Amniotic stem cell (primary cell): ENCODE data around the gene ANOS1.
"Not testable (repeated sequence)": the region's sequence is repeated elsewhere in the genome, so short reads cannot be mapped to it uniquely, and the experiment has no call there.

Experiments used
- DNase-seq: peaks from one replicate; lab custom pipeline; 2025; lab: John Stamatoyannopoulos, UW

ANOS1 gene

GRCh38 chrX:8731559-8732395 is at the start of gene ANOS1:
TSS of gene ANOS1 (minus strand) at chrX:8732137. CDS start at chrX:8732036, 101 bp downstream.
- DNase-seq: no peak

DNA sequence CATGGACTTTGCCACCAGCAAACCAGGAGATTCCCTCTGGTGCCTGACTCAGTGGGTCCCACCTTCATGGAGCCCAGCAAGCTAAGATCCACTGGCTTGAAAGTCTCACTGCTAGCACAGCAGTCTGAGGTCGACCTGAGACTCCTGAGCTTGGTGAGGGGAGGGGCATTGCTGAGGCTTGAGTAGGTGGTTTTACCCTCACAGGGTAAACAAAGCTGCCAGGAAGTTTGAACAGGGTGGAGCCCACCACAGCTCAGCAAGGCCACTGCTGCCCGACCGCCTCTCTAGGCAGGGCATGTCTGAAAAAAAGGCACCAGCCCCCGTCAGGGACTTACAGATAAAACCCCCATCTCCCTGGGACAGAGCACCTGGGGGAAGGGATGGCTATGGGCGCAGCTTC is 41.2 kb upstream of the ANOS1 start:
- DNase-seq: no peak

DNA sequence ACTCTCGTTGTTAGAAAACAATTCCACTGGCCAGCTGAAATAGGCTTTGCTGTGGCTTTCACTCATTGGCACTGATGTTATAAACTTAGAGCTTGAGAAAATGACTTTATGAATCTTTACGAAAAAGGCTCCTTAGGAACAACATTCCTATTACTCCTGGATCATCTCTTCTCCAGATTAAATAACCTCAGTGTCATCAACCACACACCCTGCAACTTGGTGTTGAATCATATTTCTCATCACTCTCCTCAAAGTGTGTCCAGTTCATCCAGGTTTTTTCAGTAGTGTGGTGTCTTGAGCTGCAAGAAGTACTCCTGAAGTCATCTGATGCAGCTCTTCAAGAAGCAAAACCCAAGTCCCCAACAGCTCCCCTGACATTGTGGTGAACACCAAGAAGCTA is 28.1 kb upstream of the ANOS1 start:
- no peak for DNase-seq

DNA sequence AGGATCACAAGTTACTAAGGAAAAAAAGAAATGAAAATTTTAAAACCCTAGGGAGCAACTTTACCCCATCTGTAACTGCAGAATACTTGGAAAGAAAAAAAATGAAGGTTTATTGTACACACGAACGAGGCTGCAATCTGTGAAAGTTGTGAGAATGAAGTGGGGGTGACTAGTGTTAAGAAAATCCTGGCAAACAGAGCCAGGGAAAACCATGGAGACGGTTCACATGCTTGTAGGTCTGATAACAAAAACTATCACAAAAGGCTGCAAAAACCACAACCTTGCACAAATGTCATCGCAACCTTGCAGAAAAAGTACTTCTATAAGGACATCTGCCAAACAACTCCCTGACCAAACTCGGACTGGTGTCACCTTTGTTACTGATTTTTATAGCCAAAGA is 26.8 kb upstream of the ANOS1 start:
- not testable (repeated sequence) for DNase-seq

- not testable (repeated sequence) for DNase-seq
Observed at GRCh38 chrX:8757609-8758389, 25.9 kb upstream of the ANOS1 start.

- DNase-seq: no peak
Observed at GRCh38 chrX:8755813-8756212, 23.9 kb upstream of the ANOS1 start.

- DNase-seq: no peak
Observed at GRCh38 chrX:8755116-8755515, 23.2 kb upstream of the ANOS1 start.

GRCh38 chrX:8749697-8750096 is 17.8 kb upstream of the ANOS1 start:
- DNase-seq: no peak

DNA sequence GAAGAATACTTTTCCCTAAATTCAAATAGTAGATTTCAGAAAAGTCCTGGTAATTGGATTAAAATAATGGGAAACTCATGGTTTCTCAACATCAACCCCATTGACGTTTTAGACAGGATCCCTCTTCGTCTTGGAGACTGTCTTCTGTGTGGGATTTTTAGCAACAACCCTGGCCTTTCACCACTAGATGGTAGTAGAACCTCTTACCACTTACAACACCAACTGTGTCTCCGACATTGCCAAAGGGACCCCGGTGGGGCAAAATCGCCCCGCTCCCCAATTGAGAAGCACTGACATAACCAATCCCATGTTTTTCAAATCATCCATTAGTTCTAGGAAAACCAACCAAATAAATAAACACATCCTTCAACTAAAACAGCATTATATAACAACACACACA is 16.9 kb upstream of the ANOS1 start:
- no peak for DNase-seq

GRCh38 chrX:8743126-8743732 is 11.3 kb upstream of the ANOS1 start:
- DNase-seq: no peak

- no peak for DNase-seq
Observed at GRCh38 chrX:8741981-8742380, 10.0 kb upstream of the ANOS1 start.

DNA sequence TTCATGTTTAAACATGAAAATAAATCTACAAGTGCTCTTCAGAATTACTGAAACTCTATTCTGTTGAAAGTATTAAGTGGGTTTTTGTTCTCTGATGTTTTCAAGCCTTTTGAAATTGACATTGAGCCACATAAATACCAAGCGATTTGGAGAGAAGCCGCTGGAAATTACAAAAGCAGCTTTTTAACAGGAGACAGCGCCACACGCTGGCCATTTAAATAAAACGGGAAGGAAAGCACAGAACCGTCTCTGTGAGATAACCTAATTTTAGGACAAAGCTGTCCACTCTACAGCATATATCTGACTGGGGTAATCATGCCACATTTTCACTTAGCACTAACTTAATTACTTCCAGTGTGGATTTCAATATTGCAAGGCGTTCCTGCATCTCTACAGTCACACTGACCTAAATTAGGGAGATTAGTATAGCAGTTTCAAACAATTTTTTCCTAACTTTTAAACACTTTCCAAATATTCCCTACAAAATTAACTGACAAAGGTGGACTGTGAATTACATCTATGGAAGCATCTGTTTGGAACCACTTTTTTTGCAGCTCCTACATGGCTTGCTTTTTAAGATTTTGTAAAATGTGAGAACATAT is 6.8 kb upstream of the ANOS1 start:
- DNase-seq: no peak

- no peak for DNase-seq
Observed at GRCh38 chrX:8737883-8738282, 5.9 kb upstream of the ANOS1 start.

- no peak for DNase-seq
Observed at GRCh38 chrX:8730812-8731558, 952 bp downstream of the ANOS1 start.

GRCh38 chrX:8729811-8730210 is 2.1 kb downstream of the ANOS1 start:
- no peak for DNase-seq

GRCh38 chrX:8728932-8729535 is 2.9 kb downstream of the ANOS1 start:
- no peak for DNase-seq

DNA sequence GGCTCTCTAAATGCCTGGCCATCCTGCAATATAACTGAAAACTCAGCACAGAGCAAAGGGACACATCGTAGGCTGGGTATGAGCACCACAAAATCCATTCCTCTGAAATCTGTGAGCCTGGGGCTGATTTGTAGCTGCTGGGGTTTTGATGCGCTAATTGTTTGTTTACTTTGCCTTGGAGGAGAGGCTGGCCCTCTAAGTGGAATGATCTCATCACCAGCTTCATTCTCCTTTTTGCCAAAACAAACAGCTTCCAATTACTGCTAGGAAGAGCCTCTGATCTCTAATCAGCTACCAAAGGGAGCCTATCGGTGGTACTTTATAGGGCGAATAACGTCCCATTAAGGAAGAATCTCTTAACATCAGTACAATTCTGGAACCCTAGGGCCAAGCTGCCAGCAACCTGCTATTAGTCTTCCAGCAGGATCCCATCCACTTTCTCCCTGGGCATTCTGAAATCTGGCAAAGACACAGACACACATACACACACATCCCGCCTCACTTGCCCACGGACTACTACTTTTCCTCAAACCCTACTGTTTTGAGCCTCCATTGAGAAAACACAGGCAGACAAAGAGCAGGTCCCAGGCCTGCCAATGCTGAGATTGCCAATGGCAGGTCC is 5.8 kb downstream of the ANOS1 start:
- no peak for DNase-seq

- DNase-seq: no peak
Observed at GRCh38 chrX:8724300-8724699, 7.6 kb downstream of the ANOS1 start.

GRCh38 chrX:8721536-8721935 is 10.4 kb downstream of the ANOS1 start:
- no peak for DNase-seq

- DNase-seq: no peak
Observed at GRCh38 chrX:8720136-8720535, 11.8 kb downstream of the ANOS1 start.

DNA sequence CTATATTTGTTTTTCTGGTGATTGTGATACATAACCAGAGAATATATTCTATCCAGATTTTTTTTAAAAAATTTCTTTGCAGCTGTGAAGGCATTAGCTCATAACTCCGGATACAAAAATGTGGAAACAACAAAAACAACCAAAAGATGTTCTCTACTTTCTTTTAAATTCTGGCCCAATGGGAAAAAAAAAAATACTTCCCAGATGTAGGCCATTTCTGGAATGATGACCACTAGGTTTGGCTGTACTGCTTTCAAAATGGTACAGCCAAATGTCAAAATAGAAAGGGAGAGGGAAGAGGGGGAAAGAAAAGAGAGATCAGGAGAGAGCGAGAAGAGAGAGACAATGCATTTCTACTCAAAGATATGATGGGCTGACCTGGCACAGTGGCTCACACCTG is 14.6 kb downstream of the ANOS1 start:
- no peak for DNase-seq
